HEK293 (cell line): ENCODE data around the gene MRPS5.
"Not testable (repeated sequence)": the region's sequence is repeated elsewhere in the genome, so short reads cannot be mapped to it uniquely, and the experiment has no call there.

Experiments
- CTCF ChIA-PET: fragments of 350-600 bp; formaldehyde crosslinking; extraction: SDS; loops from one replicate; lab custom pipeline; 2021; ENCODE audit warnings: antibody characterized with exemption; lab: Yijun Ruan, JAX
- POLR2A ChIA-PET: fragments of 300-600 bp; formaldehyde crosslinking; extraction: SDS; loops from one replicate; lab custom pipeline; 2020; ENCODE audit warnings: antibody characterized with exemption, inconsistent platforms; lab: Yijun Ruan, JAX
- H3K27ac ChIP-seq: fragments of 200-500 bp; sonication (Bioruptor generic); 2 replicates; pipeline ENCODE4 v1.5.1; 2014; ENCODE audit warnings: low read depth, low read length, control low read depth, inconsistent platforms; ENCODE audit errors: extremely low read depth
- H3K36me3 ChIP-seq, 2 experiments: fragments of 200-500 bp in 1 of 2; sonication (Bioruptor generic) in 1 of 2; 1 replicate in 1 of 2; 2 replicates in 1 of 2; pipeline ENCODE4 v1.5.1; 2014 to 2017; ENCODE audit warnings: inconsistent platforms in 2 of 2, low read length in 2 of 2; ENCODE audit not compliant: control insufficient read depth in 2 of 2, insufficient read depth in 1 of 2
- H3K4me1 ChIP-seq: fragments of 200-500 bp; sonication (Bioruptor generic); 2 replicates; pipeline ENCODE4 v1.5.1; 2014; ENCODE audit warnings: mild to moderate bottlenecking, low read length, inconsistent platforms; ENCODE audit not compliant: control insufficient read depth, insufficient read depth
- H3K4me3 ChIP-seq: 2 replicates; pipeline ENCODE4 v1.5.1; 2011; ENCODE audit warnings: low read depth, mild to moderate bottlenecking, control low read depth, low read length, moderate library complexity
- H3K9me3 ChIP-seq: fragments of 200-500 bp; sonication (Bioruptor generic); 2 replicates; pipeline ENCODE4 v1.5.1; 2014; ENCODE audit warnings: low read depth, low read length, inconsistent platforms; ENCODE audit not compliant: control insufficient read depth, insufficient read depth
- BCL6B ChIP-seq: fragments of 450-650 bp; formaldehyde crosslinking; IDR thresholded peaks from 2 replicates; pipeline ENCODE4 v1.5.1; 2017; ENCODE audit warnings: missing biosample characterization, missing genetic modification characterization
- EGR2 ChIP-seq: fragments of 450-650 bp; formaldehyde crosslinking; IDR thresholded peaks from 2 replicates; pipeline ENCODE4 v1.5.1; 2016; ENCODE audit warnings: low read depth, missing biosample characterization, missing genetic modification characterization
- FEZF1 ChIP-seq: fragments of 450-650 bp; formaldehyde crosslinking; IDR thresholded peaks from 2 replicates; pipeline ENCODE4 v1.5.1; 2016; ENCODE audit warnings: missing biosample characterization, missing genetic modification characterization
- KLF17 ChIP-seq: fragments of 450-650 bp; formaldehyde crosslinking; IDR thresholded peaks from 2 replicates; pipeline ENCODE4 v1.5.1; 2016; ENCODE audit warnings: missing biosample characterization, missing genetic modification characterization
- PATZ1 ChIP-seq: fragments of 450-650 bp; formaldehyde crosslinking; IDR thresholded peaks from 2 replicates; pipeline ENCODE4 v1.5.1; 2016; ENCODE audit warnings: missing biosample characterization, missing genetic modification characterization
- ZBTB44 ChIP-seq: fragments of 450-650 bp; IDR thresholded peaks from 2 replicates; pipeline ENCODE4 v1.5.1; 2018; ENCODE audit warnings: missing biosample characterization, mild to moderate bottlenecking, missing genetic modification characterization
- ZFHX2 ChIP-seq: fragments of 450-650 bp; formaldehyde crosslinking; conservative IDR thresholded peaks from 2 replicates; pipeline ENCODE4 v1.5.1; 2016; ENCODE audit warnings: missing biosample characterization, missing genetic modification characterization
- ZFP37 ChIP-seq: fragments of 450-650 bp; formaldehyde crosslinking; IDR thresholded peaks from 2 replicates; pipeline ENCODE4 v1.5.1; 2016; ENCODE audit warnings: missing biosample characterization, missing genetic modification characterization
- ZNF133 ChIP-seq: fragments of 450-650 bp; formaldehyde crosslinking; IDR thresholded peaks from 2 replicates; pipeline ENCODE4 v1.5.1; 2016; ENCODE audit warnings: missing biosample characterization, missing genetic modification characterization
- ZNF221 ChIP-seq: fragments of 450-650 bp; formaldehyde crosslinking; IDR thresholded peaks from 2 replicates; pipeline ENCODE4 v1.5.1; 2017; ENCODE audit warnings: missing biosample characterization, missing genetic modification characterization, borderline replicate concordance
- ZNF324 ChIP-seq: fragments of 450-650 bp; formaldehyde crosslinking; IDR thresholded peaks from 2 replicates; pipeline ENCODE4 v1.5.1; 2016; ENCODE audit warnings: missing biosample characterization, missing genetic modification characterization
- ZNF37A ChIP-seq: fragments of 450-650 bp; IDR thresholded peaks from 2 replicates; pipeline ENCODE4 v1.5.1; 2018; ENCODE audit warnings: missing biosample characterization, missing genetic modification characterization
- ZNF488 ChIP-seq: fragments of 450-650 bp; formaldehyde crosslinking; IDR thresholded peaks from 2 replicates; pipeline ENCODE4 v1.5.1; 2016; ENCODE audit warnings: missing biosample characterization, missing genetic modification characterization
- ZNF513 ChIP-seq: fragments of 450-650 bp; IDR thresholded peaks from 2 replicates; pipeline ENCODE4 v1.5.1; 2018; ENCODE audit warnings: missing biosample characterization, missing genetic modification characterization
- ZNF747 ChIP-seq: fragments of 450-650 bp; formaldehyde crosslinking; IDR thresholded peaks from 2 replicates; pipeline ENCODE4 v1.5.1; 2016; ENCODE audit warnings: missing biosample characterization, missing genetic modification characterization
- ZNF776 ChIP-seq: fragments of 450-650 bp; formaldehyde crosslinking; IDR thresholded peaks from 2 replicates; pipeline ENCODE4 v1.5.0; 2017; ENCODE audit warnings: missing biosample characterization, missing genetic modification characterization, borderline replicate concordance
- ZNF777 ChIP-seq: fragments of 450-650 bp; formaldehyde crosslinking; IDR thresholded peaks from 2 replicates; pipeline ENCODE4 v1.5.1; 2017; ENCODE audit warnings: missing biosample characterization, missing genetic modification characterization, borderline replicate concordance
- ZNF785 ChIP-seq: fragments of 450-650 bp; formaldehyde crosslinking; IDR thresholded peaks from 2 replicates; pipeline ENCODE4 v1.5.1; 2016; ENCODE audit warnings: missing biosample characterization, missing genetic modification characterization
- ZNF843 ChIP-seq: fragments of 450-650 bp; formaldehyde crosslinking; IDR thresholded peaks from 2 replicates; pipeline ENCODE4 v1.5.1; 2016; ENCODE audit warnings: missing biosample characterization, missing genetic modification characterization

MRPS5 gene

GRCh38 chr2:95039363-95039762, 82.2 kb downstream of the MRPS5 start:
- CTCF ChIA-PET: no interaction called here
- POLR2A ChIA-PET: no interaction called here
- TF ChIP-seq ZNF747 (tag by site-specific recombination): no peak
- TF ChIP-seq PATZ1 (tag by site-specific recombination): no peak
- TF ChIP-seq ZNF488: no peak
- TF ChIP-seq ZNF221 (tag by site-specific recombination): no peak
- no peak for TF ChIP-seq ZNF843
- TF ChIP-seq BCL6B (tag by site-specific recombination): no peak
- TF ChIP-seq EGR2 (tag by site-specific recombination): peak; percentile 90
- TF ChIP-seq ZFHX2: peak; percentile 85
- TF ChIP-seq ZNF37A: no peak
- TF ChIP-seq ZNF777 (tag by site-specific recombination): no peak
- no peak for TF ChIP-seq ZNF785 (tag by site-specific recombination)
- no peaks in the 10 kb centered on the region for H3K9me3 ChIP-seq
- H3K4me1 ChIP-seq: no peaks in the 10 kb centered on the region
- H3K36me3 ChIP-seq: no peaks in the 10 kb centered on the region
- no peak overlapping the region for H3K4me3 ChIP-seq
- H3K27ac ChIP-seq: no peak overlapping the region

GRCh38 chr2:95038635-95039298, 82.8 kb downstream of the MRPS5 start:
- Histone ChIP-seq H3K4me3 (no peak overlapping the region), H3K9me3 (no peaks in the 10 kb centered on the region), H3K27ac (no peak overlapping the region), H3K4me1 (no peaks in the 10 kb centered on the region), H3K36me3 (no peaks in the 10 kb centered on the region)
- TF ChIP-seq ZNF776: no peak
- no peak for TF ChIP-seq ZNF133 (tag by site-specific recombination)
- TF ChIP-seq FEZF1 (tag by site-specific recombination): no peak
- no peak for TF ChIP-seq ZNF513 (tag by site-specific recombination)
- TF ChIP-seq ZFHX2: no peak
- TF ChIP-seq ZFP37 (tag by site-specific recombination): no peak
- TF ChIP-seq ZBTB44 (tag by site-specific recombination): no peak
- TF ChIP-seq KLF17 (tag by site-specific recombination): no peak
- no peak for TF ChIP-seq ZNF324
- ChIA-PET CTCF (no interaction called here), POLR2A (no interaction called here)

GRCh38 chr2:95037841-95038585, 83.6 kb downstream of the MRPS5 start:
- H3K27ac ChIP-seq, H3K4me3 ChIP-seq, H3K4me1 ChIP-seq, CTCF ChIA-PET, H3K9me3 ChIP-seq, POLR2A ChIA-PET, H3K36me3 ChIP-seq: not testable (repeated sequence)
